Muscle of leg (tissue), 11 donors: ENCODE results near the gene CDH4. TPM values are rescaled to one million over a fixed set of nuclear protein-coding genes. Genes with fewer than 3 reads are reported as not detected.

Experiments
- DNase-seq: peaks from one replicate; pipeline ENCODE4 v3.0.0; 2013
- H3K27ac ChIP-seq: one replicate; pipeline ENCODE4 v1.5.1; 2013; ENCODE audit warnings: mild to moderate bottlenecking, low read length, control low read depth
- H3K27me3 ChIP-seq: one replicate; pipeline ENCODE4 v1.6.1; 2013; ENCODE audit warnings: low read length; ENCODE audit not compliant: control insufficient read depth, insufficient read depth
- H3K36me3 ChIP-seq: one replicate; pipeline ENCODE4 v1.6.1; 2013; ENCODE audit warnings: low read length; ENCODE audit not compliant: control insufficient read depth, insufficient read depth
- H3K4me1 ChIP-seq: one replicate; pipeline ENCODE4 v1.6.1; 2013; ENCODE audit warnings: low read length; ENCODE audit not compliant: control insufficient read depth, insufficient read depth
- H3K4me3 ChIP-seq: one replicate; pipeline ENCODE4 v1.5.1; 2013; ENCODE audit warnings: low read length, control low read depth
- H3K9me3 ChIP-seq: replicated peaks from 2 replicates; pipeline ENCODE4 v1.6.1; 2013; ENCODE audit warnings: low read depth, low read length; ENCODE audit not compliant: control insufficient read depth
- WGBS: methylation state at CpG from one replicate; pipeline ENCODE4 v1.1.5; 2013; ENCODE audit warnings: missing lambda C conversion rate; ENCODE audit not compliant: insufficient coverage; 5-methylcytosine and 5-hydroxymethylcytosine counted together
- polyA plus RNA-seq, 8 donors: library from polyadenylated mRNA; unstranded; fragments of 120-200 nt; gene quantifications; one replicate each; pipeline versions ENCODE4 v1.2.1 to v1.2.3, GENCODE V29; 2013; ENCODE audit warnings: inconsistent platforms in 1 of 8, low replicate concordance in 1 of 8; ENCODE audit not compliant: insufficient read length in 8 of 8, insufficient read depth in 1 of 8
- total RNA-seq: library from RNA; stranded (reverse); fragments of 120-200 nt; gene quantifications from one replicate; pipeline ENCODE4 v1.2.4, GENCODE V29; 2013

CDH4 gene
- total and polyA plus RNA-seq, 9 donors, result 0.66 to 1.4 (median 1.2) TPM

DNA sequence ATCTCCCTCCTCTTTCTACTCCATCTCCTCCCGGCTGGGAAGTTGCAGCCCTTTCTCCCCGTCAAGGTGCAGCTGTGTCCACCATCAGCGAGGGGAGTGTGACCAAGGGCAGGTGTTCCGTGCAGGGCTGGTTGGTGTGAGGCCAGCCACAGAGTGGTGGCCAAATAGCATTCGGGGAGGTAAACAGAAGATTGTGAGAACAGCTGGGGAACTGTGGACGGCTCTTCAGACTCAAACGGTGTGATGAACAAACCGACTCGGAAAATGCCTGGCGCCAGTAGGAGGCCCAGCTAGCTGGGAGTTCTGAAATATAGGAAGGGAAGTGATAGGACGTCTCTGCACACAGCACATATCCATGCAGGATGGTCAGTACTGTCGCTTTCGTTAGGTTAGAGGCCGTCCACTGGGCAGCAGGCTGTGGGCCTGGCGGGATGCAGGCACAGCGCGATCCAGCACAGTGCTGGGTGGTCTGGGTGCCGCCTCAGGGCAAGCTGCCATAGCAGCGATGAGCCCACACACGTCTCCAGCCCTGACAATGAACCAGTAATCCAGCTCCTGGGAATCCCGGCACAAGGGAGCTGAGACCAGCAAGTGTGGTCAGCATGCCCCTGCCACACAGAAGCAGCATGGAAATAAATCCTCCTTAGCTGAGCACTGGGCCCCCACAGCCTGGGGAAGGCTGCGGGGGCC lies 555.6 kb downstream of the CDH4 start:
- peak; percentile 51 for DNase-seq
- no peak overlapping the region for H3K4me3 ChIP-seq
- H3K27ac ChIP-seq, result no peak overlapping the region
- no peaks in the 10 kb centered on the region for H3K9me3 ChIP-seq
- H3K27me3 ChIP-seq, result peaks cover 39% of the 10 kb centered on the region
- peaks cover 35% of the 10 kb centered on the region for H3K4me1 ChIP-seq
- H3K36me3 ChIP-seq, result no peaks in the 10 kb centered on the region
- WGBS, result 56% methylated on average over 17 of the region's 22 CpGs

DNA sequence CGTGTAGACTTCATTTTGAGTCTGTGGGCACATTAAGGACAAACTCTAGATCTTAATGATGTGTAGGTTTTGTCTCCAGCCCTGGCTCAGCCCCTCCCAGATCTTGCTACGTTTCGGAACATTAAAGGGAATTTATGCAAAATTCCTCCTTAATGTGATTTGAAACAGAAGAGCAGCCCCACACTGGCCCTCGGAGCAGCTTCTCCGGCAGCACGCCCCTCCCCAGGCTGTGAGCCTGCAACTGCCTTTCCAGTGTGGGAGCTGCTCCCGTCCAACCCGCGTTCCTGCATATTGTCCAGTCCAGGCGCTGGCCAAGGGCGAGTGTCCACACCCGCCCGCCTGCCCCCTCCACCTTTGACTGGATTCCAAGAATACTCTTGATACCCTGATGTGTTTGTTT lies 556.4 kb downstream of the CDH4 start:
- H3K27me3 ChIP-seq, result peaks cover 31% of the 10 kb centered on the region

DNA sequence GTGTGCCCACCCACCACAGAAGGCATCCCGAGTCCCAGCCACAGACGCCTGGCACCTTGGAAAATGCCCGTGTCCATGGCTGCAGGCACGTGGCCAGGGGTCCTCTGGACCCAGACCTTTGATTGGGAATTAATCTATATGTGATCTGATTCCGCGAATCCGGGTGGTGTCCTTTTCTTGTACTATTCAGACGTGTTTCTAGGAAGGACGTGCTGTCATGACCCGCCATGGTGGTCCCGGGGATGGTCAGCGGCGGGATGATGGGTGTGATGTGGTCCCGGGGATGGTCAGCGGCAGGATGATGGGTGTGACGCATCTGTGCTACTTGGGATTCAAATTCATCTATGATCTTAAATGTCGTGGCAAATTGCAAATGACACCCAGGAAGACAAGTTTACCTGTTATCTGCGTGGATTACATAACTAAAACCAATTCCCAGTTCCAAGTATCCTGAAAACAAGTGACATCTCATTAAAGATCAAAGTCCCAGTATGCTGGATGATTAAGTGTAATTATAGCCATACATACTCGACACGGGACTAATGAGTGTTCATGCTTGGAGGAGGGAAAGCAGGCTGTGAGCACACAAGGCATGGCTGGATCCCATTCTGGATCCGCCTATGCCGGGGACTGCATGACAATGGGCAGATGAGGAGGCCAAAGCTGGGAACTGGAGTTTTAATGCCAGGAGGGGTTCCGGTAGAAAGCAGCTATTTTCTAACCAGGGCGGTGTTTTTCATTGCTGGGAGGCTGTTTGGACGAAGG lies 557.1 kb downstream of the CDH4 start:
- Histone ChIP-seq H3K4me3 (no peak overlapping the region), H3K27me3 (peaks cover 24% of the 10 kb centered on the region), H3K4me1 (peaks cover 21% of the 10 kb centered on the region), H3K36me3 (no peaks in the 10 kb centered on the region), H3K27ac (no peak overlapping the region), H3K9me3 (no peaks in the 10 kb centered on the region)
- 90% methylated on average over 19 of the region's 25 CpGs for WGBS
- DNase-seq, result no peak

More for the DNA sequence above, 556.4 kb downstream of the CDH4 start:
- peak; percentile 75 for DNase-seq
- no peak overlapping the region for H3K27ac ChIP-seq
- H3K4me3 ChIP-seq, result no peak overlapping the region
- 25% methylated on average over 7 of the region's 13 CpGs for WGBS
- H3K4me1 ChIP-seq, result peaks cover 28% of the 10 kb centered on the region
- H3K36me3 ChIP-seq, result no peaks in the 10 kb centered on the region
- no peaks in the 10 kb centered on the region for H3K9me3 ChIP-seq

DNA sequence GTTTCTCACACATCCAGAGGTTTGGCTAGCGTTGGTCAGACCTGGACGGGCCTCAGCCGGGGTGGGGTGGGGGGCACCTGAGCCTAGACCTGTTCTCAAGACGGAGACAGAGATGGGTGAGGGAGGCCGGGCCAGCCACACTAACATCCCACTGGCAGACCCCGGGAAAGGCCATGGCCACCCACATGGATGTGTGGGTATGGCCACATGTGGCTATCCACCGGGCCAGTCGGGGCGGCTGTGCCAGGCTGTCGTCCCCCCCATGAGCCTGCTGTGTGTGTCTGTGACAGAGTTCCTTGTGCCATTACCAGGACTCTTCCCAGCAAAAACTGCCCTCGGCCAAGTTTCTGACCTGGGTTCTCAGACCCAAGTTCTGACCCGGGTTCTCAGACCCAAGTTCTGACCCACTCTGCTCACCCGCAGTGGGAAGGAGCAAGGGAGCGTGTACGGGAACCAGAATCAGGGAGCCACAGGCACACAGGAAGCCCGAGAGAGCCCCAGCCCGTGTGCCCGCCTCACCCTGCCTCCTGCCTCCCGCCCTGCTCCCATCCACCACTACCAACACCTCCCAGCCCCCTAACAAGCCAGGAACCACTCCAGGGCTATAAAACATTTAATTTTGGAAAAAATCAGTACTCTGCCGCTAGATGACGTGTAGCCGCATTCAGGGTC lies 558.1 kb downstream of the CDH4 start:
- H3K4me3 ChIP-seq, result no peak overlapping the region
- DNase-seq, result no peak
- 80% methylated on average over 17 of the region's 22 CpGs for WGBS
- H3K36me3 ChIP-seq, result no peaks in the 10 kb centered on the region
- peaks cover 17% of the 10 kb centered on the region for H3K4me1 ChIP-seq
- H3K9me3 ChIP-seq, result no peaks in the 10 kb centered on the region
- no peak overlapping the region for H3K27ac ChIP-seq
- peaks cover 17% of the 10 kb centered on the region for H3K27me3 ChIP-seq

DNA sequence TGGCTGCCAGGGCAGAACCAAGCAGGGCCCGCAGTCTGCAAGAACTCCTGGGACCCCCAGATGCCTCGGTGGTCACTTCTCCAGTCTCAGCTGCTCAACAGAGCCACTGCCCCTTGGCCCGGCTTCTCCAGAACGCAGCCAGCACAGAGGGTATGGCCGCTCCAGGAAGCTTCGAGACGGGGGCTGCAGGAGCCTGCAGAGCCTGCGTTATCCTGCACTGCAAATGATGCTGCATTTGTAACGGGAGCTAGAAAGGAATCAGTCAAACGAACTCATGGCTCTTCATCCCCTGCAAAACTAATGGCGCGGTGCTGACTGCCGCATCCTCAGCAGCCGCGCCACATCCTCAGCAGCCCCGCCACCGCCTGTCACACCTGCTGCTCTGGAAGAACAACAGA lies 558.7 kb downstream of the CDH4 start:
- Histone ChIP-seq H3K27ac (no peak overlapping the region), H3K4me3 (no peak overlapping the region), H3K27me3 (peaks cover 14% of the 10 kb centered on the region), H3K36me3 (no peaks in the 10 kb centered on the region), H3K4me1 (peaks cover 17% of the 10 kb centered on the region), H3K9me3 (no peaks in the 10 kb centered on the region)
- no peak for DNase-seq
- 64% methylated on average over 12 of the region's 17 CpGs for WGBS

DNA sequence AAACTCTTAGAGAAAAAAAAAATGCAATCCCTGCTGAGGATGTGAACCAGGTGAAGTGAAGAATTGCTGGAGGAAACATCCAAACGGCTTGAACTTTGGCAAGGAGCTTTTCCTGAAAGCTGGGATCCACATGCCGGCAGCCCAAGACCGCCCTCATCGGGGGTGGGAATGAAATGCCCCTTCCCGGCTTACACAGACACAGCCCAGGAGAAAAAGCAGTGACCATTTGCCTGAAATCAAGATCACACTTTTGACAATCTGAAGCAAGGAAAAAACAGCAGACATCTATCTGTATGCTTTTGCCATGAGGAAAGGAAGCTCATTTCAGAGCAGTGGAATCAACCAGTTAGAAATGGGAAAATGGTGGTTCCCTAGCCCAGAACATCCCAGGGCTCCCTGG lies 559.1 kb downstream of the CDH4 start:
- Histone ChIP-seq H3K4me1 (peaks cover 17% of the 10 kb centered on the region), H3K4me3 (no peak overlapping the region), H3K9me3 (no peaks in the 10 kb centered on the region), H3K27me3 (peaks cover 13% of the 10 kb centered on the region), H3K36me3 (no peaks in the 10 kb centered on the region), H3K27ac (no peak overlapping the region)
- DNase-seq, result no peak
- 28% methylated on average over 4 of the region's 5 CpGs for whole genome bisulfite sequencing

DNA sequence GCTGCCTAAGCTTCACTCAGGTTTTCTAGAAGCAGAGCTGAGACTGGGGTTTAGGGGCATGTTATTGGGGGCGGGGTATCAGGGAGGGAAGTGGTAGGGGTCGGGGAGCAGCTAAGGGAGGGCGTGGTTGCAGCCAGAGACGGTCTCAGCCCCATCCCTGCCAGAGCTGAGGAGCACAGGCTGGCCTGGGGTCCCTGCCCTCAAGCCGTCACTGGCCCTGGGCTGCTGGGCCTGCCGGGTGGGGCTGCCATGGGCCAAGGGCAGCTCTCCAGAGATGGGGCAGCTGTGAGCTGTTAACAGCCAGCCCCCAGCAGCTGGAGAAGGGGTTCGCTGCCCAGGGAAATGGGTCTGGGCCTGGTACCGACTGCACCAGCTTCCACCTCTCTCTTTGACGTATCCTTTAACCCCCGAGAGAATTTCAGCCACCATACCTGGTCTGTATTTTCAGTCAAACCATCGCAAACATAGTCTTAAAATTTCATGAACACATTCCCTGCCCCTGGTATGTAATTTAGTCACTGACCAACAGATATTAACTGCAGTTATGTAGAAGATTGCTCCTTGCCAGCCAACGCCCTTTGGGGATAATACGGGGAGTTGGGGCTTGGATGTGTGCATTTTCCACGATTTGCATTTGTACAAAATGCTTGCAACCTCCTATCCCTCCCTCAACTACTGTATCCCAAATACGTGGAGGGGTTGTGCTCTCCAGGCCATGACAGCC lies 560.2 kb downstream of the CDH4 start:
- Histone ChIP-seq H3K27ac (no peak overlapping the region), H3K4me3 (no peak overlapping the region), H3K9me3 (no peaks in the 10 kb centered on the region), H3K4me1 (peaks cover 11% of the 10 kb centered on the region), H3K27me3 (peaks cover 7% of the 10 kb centered on the region), H3K36me3 (no peaks in the 10 kb centered on the region)
- 74% methylated on average over 11 of the region's 15 CpGs for WGBS
- no peak for DNase-seq

DNA sequence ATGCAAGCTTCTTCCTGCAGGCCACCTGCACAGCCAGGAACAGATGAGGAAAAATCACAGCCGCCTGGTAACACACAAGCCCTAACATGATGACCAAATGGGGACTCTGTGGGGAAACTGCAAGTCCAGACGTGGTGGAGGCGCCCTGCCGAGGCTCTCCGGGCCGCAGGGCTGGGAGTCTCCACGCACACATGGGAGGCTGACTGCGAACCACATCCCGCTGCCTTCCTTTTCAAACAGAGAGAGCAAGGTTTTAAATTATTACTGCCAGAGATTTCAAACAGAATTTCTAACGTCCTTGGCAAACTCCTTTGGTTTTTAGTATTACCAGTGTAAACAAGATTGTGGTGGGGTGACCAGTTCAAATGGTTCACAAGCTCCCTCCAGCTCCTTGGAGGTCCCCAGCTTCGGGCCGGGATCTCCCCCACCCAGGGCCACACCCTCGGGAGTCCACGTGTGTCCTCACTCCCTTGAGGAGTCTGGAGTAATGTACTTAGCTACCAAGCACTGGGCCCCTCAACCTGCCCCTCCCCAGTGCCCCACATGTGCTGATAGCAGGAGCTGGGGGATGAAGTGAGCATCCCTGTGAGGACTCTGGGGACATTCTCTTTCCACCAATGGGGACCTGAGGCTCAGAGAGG lies 560.9 kb downstream of the CDH4 start:
- WGBS, result 75% methylated on average over 8 of the region's 14 CpGs
- Histone ChIP-seq H3K9me3 (no peaks in the 10 kb centered on the region), H3K4me3 (no peak overlapping the region), H3K36me3 (no peaks in the 10 kb centered on the region), H3K27ac (no peak overlapping the region), H3K4me1 (peaks cover 4% of the 10 kb centered on the region), H3K27me3 (peaks cover 4% of the 10 kb centered on the region)
- DNase-seq, result no peak

DNA sequence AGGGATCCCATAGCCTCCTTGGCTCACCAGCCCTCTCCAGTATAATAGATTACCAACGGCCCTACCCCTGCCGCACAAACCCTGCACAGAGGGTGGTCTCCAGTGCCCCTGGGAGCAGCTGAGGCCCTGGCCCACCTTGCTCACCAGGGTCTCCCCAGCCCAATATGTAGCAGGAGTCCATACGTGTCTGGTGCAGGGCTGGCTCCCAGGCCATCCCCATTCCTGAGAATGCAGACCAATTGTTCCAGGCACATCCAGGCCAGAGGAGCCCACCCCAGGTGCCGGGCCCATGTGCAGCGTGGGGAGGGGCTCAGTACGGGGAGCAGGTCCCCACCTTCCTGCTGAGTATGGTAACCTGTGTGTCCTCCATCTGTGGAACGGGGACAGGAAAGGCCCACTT lies 561.7 kb downstream of the CDH4 start:
- DNase-seq, result no peak
- H3K9me3 ChIP-seq, result no peaks in the 10 kb centered on the region
- WGBS, result 89% methylated on average over 5 of the region's 7 CpGs
- no peak overlapping the region for H3K27ac ChIP-seq
- H3K36me3 ChIP-seq, result no peaks in the 10 kb centered on the region
- H3K4me3 ChIP-seq, result no peak overlapping the region
- H3K4me1 ChIP-seq, result peaks cover 2% of the 10 kb centered on the region
- peaks cover 4% of the 10 kb centered on the region for H3K27me3 ChIP-seq
